GM12878 (cell line): ENCODE data around the gene CALY. TPM values are rescaled to one million over a fixed set of nuclear protein-coding genes. Genes with fewer than 3 reads are reported as not detected.

Source experiments
- ATAC-seq: fragments of 200-7000 bp; cut with Tn5 transposase; 3 replicates; pipeline ENCODE4 v1.9.1; 2020; ENCODE audit warnings: mild to moderate bottlenecking, moderate library complexity
- BruUV-seq: library from RNA; stranded (reverse); fragments of 400-500 nt; replicated peaks from 2 replicates; lab custom pipeline; 2021; lab: Mats Ljungman, UMichigan
- CTCF ChIA-PET: fragments of 300-600 bp; sonication (Branson Sonifier 250); formaldehyde crosslinking; extraction: SDS; loops from one replicate; lab custom pipeline; 2021; ENCODE audit warnings: inconsistent platforms; lab: Yijun Ruan, JAX
- POLR2A ChIA-PET: fragments of 350-600 bp; formaldehyde crosslinking; extraction: SDS; loops from one replicate; lab custom pipeline; 2021; ENCODE audit warnings: inconsistent platforms; lab: Charles Lee
- RAD21 ChIA-PET: fragments of 300-600 bp; sonication (Branson Sonifier 250); formaldehyde crosslinking; loops from one replicate; lab custom pipeline; 2023; ENCODE audit warnings: antibody characterized with exemption; ENCODE audit not compliant: unreplicated experiment; lab: Charles Lee
- SMC1A ChIA-PET: fragments of 300-600 bp; sonication (Branson Sonifier 250); formaldehyde crosslinking; loops from one replicate; lab custom pipeline; 2023; ENCODE audit not compliant: unreplicated experiment, uncharacterized antibody; lab: Charles Lee
- DNase-seq: peaks from one replicate; pipeline ENCODE4 v3.0.0-alpha.2; 2011; ENCODE audit warnings: low read depth, low spot score
- FAIRE-seq: peaks from 3 replicates; lab custom pipeline; 2011; peaks lifted over from hg19 to GRCh38; lab: Jason Lieb, UNC
- H2AFZ ChIP-seq: 2 replicates; pipeline ENCODE4 v1.6.0; 2011; ENCODE audit warnings: low read depth, low read length, control low read depth; ENCODE audit not compliant: control insufficient read depth
- H3K27ac ChIP-seq: 2 replicates; pipeline ENCODE4 v1.5.1; 2011; ENCODE audit warnings: control low read depth; ENCODE audit not compliant: control insufficient read depth, insufficient read depth
- H3K27me3 ChIP-seq, 2 experiments: replicated peaks in 1 of 2; 2 replicates each; pipeline versions ENCODE4 v1.6.0 to v1.6.1; 2011; ENCODE audit warnings: low read length in 1 of 2; ENCODE audit not compliant: control insufficient read depth in 2 of 2, insufficient read depth in 2 of 2
- H3K36me3 ChIP-seq, 2 experiments: 2 replicates each; pipeline ENCODE4 v1.5.1; 2011; ENCODE audit warnings: low read length in 1 of 2; ENCODE audit not compliant: control insufficient read depth in 2 of 2, insufficient read depth in 2 of 2
- H3K4me1 ChIP-seq: 2 replicates; pipeline ENCODE4 v1.6.1; 2011; ENCODE audit warnings: mild to moderate bottlenecking, low read length, moderate library complexity, mixed read lengths; ENCODE audit not compliant: control insufficient read depth, insufficient read depth
- H3K4me2 ChIP-seq: 2 replicates; pipeline ENCODE4 v1.6.0; 2011; ENCODE audit warnings: control low read depth; ENCODE audit not compliant: control insufficient read depth, insufficient read depth
- H3K4me3 ChIP-seq: fragments of 200-600 bp; sonication (generic); 2 replicates; pipeline ENCODE4 v1.5.1; 2016
- H3K79me2 ChIP-seq: 2 replicates; pipeline ENCODE4 v1.6.0; 2011; ENCODE audit warnings: low read length; ENCODE audit not compliant: control insufficient read depth, insufficient read depth
- H3K9ac ChIP-seq: 2 replicates; pipeline ENCODE4 v1.8.0; 2011; ENCODE audit warnings: low read length, control low read depth, mixed read lengths; ENCODE audit not compliant: control insufficient read depth, insufficient read depth
- H3K9me3 ChIP-seq: replicated peaks from 3 replicates; pipeline ENCODE4 v1.5.1; 2011; ENCODE audit warnings: mild to moderate bottlenecking, low read length; ENCODE audit not compliant: control insufficient read depth, insufficient read depth
- H4K20me1 ChIP-seq: 2 replicates; pipeline ENCODE4 v1.6.0; 2011; ENCODE audit not compliant: control insufficient read depth, insufficient read depth
- CBX3 ChIP-seq: fragments of 200-600 bp; sonication (generic); IDR thresholded peaks from 2 replicates; pipeline ENCODE4 v1.6.1; 2016; ENCODE audit warnings: low read depth, borderline replicate concordance
- EED ChIP-seq: sonication (generic); IDR thresholded peaks from 2 replicates; pipeline ENCODE4 v1.6.1; 2016; ENCODE audit warnings: antibody characterized with exemption, low read depth
- HDAC2 ChIP-seq: fragments of 200-600 bp; sonication (generic); IDR thresholded peaks from 2 replicates; pipeline ENCODE4 v1.6.1; 2017
- IKZF1 ChIP-seq: fragments of 450-650 bp; conservative IDR thresholded peaks from 2 replicates; pipeline ENCODE4 v1.6.1; 2017; ENCODE audit warnings: antibody characterized with exemption, mild to moderate bottlenecking
- IKZF2 ChIP-seq, 2 experiments: fragments of 450-650 bp; IDR thresholded peaks; 2 replicates each; pipeline ENCODE4 v1.6.1; 2017; ENCODE audit warnings: mild to moderate bottlenecking in 2 of 2, moderate library complexity in 2 of 2
- JUNB ChIP-seq: IDR thresholded peaks from 2 replicates; pipeline ENCODE4 v1.6.1; 2016; ENCODE audit warnings: antibody characterized with exemption, mild to moderate bottlenecking
- LARP7 ChIP-seq: fragments of 450-650 bp; IDR thresholded peaks from 2 replicates; pipeline ENCODE4 v1.6.1; 2017; ENCODE audit warnings: mild to moderate bottlenecking
- NKRF ChIP-seq: fragments of 450-650 bp; conservative IDR thresholded peaks from 2 replicates; pipeline ENCODE4 v1.6.1; 2017; ENCODE audit warnings: mild to moderate bottlenecking, moderate library complexity
- NRF1 ChIP-seq: conservative IDR thresholded peaks from 2 replicates; pipeline ENCODE4 v1.6.1; 2011; ENCODE audit warnings: mild to moderate bottlenecking, low read depth, low read length, improper control_type of control experiment
- POLR2AphosphoS5 ChIP-seq: IDR thresholded peaks from 2 replicates; pipeline ENCODE4 v1.6.1; 2011; ENCODE audit warnings: mild to moderate bottlenecking, low read length, inconsistent platforms
- RCOR1 ChIP-seq: conservative IDR thresholded peaks from 2 replicates; pipeline ENCODE4 v1.6.1; 2012; ENCODE audit warnings: low read depth, low read length, improper control_type of control experiment
- SREBF1 ChIP-seq: IDR thresholded peaks from 2 replicates; pipeline ENCODE4 v1.6.1; 2012; ENCODE audit warnings: mild to moderate bottlenecking, low read length
- ZBED1 ChIP-seq: IDR thresholded peaks from 2 replicates; pipeline ENCODE4 v1.6.1; 2016; ENCODE audit warnings: borderline replicate concordance
- WGBS: methylation state at CpG from one replicate; pipeline ENCODE4 v1.1.6; 2016; ENCODE audit warnings: low lambda C conversion rate; ENCODE audit not compliant: insufficient replicate concordance, insufficient coverage; ENCODE audit errors: missing lambda C conversion rate; 5-methylcytosine and 5-hydroxymethylcytosine counted together
- in situ Hi-C: fragments of 300-500 bp; cut with MboI; formaldehyde crosslinking; loops from 9 replicates; pipeline ENCODE4 v1.14.3; 2018; ENCODE audit warnings: mixed read lengths
- intact Hi-C: fragments of 100-400 bp; cut with micrococcal nuclease; formaldehyde crosslinking; loops from one replicate; pipeline ENCODE4 v1.14.2; 2022; ENCODE audit not compliant: unreplicated experiment
- polyA plus RNA-seq, 11 experiments: library from polyadenylated mRNA; depleted of rRNA in 4 of 11; unstranded in 6 of 11; stranded (reverse) in 5 of 11; fragments of >200 nt; fragmentation: Nextera tagmentation in 4 of 11; fragmentation: Illumina TruSeq in 1 of 11; extraction: Ambion mirVana in 4 of 11; extraction: Trizol in 1 of 11; gene quantifications; 1 replicate in 1 of 11; 2 replicates in 10 of 11; pipeline versions ENCODE4 v1.2.1 to v1.2.3, GENCODE V29; 2011 to 2016; ENCODE audit warnings: inconsistent platforms in 2 of 11, missing spikeins in 2 of 11, low read depth in 1 of 11
- total RNA-seq, 4 experiments: library from RNA; depleted of rRNA in 3 of 4; stranded (reverse); fragments of >200 nt in 3 of 4; fragmentation: Illumina TruSeq in 1 of 4; extraction: Trizol in 1 of 4; gene quantifications; 2 replicates each; pipeline versions ENCODE4 v1.2.1 to v1.2.3, GENCODE V29; 2013 to 2021
- TF ChIP-seq, protein P1 (sequence below): fragments of 150-350 bp; IDR thresholded peaks from 2 replicates; pipeline ENCODE4 v1.6.1; 2014; ENCODE audit warnings: mild to moderate bottlenecking, low read depth, low read length
- TF ChIP-seq, protein P2 (sequence below): fragments of 450-650 bp; IDR thresholded peaks from 2 replicates; pipeline ENCODE4 v1.6.1; 2017; ENCODE audit warnings: low read depth, mild to moderate bottlenecking, moderate library complexity

CALY gene
- total and polyA plus RNA-seq, 10 of the 15 experiments (the other 5 are each of a cell fraction or from before 2014, with no cell fraction given) = 0.07 TPM; not detected in 9

DNA sequence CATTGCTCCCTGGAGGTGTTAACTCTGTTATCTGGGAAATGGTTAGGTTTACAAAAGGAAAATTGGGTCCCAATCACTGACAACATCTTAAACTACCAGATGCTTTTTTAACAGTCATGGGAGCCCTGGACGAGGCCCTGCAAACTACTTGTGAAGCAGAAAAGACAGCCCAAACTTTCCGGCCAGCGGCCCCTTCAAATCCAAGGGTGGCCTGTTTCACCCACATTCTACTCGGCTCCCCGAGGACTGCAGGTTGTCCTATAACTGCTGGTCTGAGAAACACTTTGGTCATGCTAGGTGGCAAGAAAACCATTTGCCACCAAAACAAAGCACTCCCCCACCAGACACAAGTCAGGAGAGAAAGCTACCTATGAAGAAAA lies 30.6 kb downstream of the CALY start:
- in situ Hi-C loops (loop anchor here (5.0 kb wide), 1 partner anchor 164 kb away; no protein-coding TSS in a partner anchor), intact Hi-C loops (loop anchor here (5.0 kb wide), 1 partner anchor 86 kb away; the partner anchor contains the start of gene MTG1)
- Histone ChIP-seq H3K4me2 (peak overlapping the region; percentile 31), H3K27me3 (no peaks in the 10 kb centered on the region), H3K4me1 (peaks cover 19% of the 10 kb centered on the region), H4K20me1 (no peaks in the 10 kb centered on the region; the same call in 1 of the 2 replicates), H3K36me3 (peaks cover 6 to 7% of the 10 kb centered on the region in 2 experiments; a peak in 3 of 4 replicates), H3K9ac (no peak overlapping the region; the same call in 1 of the 2 replicates), H3K9me3 (no peaks in the 10 kb centered on the region), H3K27ac (peak overlapping the region; percentile 38), H2AFZ (no peak overlapping the region), H3K4me3 (no peak overlapping the region), H3K79me2 (peaks cover 38% of the 10 kb centered on the region)
- no TSS peak for BruUV-seq
- TF ChIP-seq NKRF = no peak
- TF ChIP-seq NRF1 = no peak
- TF ChIP-seq, protein P1, sequence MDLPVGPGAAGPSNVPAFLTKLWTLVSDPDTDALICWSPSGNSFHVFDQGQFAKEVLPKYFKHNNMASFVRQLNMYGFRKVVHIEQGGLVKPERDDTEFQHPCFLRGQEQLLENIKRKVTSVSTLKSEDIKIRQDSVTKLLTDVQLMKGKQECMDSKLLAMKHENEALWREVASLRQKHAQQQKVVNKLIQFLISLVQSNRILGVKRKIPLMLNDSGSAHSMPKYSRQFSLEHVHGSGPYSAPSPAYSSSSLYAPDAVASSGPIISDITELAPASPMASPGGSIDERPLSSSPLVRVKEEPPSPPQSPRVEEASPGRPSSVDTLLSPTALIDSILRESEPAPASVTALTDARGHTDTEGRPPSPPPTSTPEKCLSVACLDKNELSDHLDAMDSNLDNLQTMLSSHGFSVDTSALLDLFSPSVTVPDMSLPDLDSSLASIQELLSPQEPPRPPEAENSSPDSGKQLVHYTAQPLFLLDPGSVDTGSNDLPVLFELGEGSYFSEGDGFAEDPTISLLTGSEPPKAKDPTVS = no peak
- no peak for TF ChIP-seq LARP7
- TF ChIP-seq HDAC2 = no peak
- no peak for TF ChIP-seq RCOR1
- TF ChIP-seq, protein P2, sequence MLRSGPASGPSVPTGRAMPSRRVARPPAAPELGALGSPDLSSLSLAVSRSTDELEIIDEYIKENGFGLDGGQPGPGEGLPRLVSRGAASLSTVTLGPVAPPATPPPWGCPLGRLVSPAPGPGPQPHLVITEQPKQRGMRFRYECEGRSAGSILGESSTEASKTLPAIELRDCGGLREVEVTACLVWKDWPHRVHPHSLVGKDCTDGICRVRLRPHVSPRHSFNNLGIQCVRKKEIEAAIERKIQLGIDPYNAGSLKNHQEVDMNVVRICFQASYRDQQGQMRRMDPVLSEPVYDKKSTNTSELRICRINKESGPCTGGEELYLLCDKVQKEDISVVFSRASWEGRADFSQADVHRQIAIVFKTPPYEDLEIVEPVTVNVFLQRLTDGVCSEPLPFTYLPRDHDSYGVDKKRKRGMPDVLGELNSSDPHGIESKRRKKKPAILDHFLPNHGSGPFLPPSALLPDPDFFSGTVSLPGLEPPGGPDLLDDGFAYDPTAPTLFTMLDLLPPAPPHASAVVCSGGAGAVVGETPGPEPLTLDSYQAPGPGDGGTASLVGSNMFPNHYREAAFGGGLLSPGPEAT = 0 out of 2 replicates have a peak, but pooled peaks have one; percentile 2
- TF ChIP-seq EED = no peak
- no peak for TF ChIP-seq SREBF1
- peak; percentile 15; the same call in 1 of the 2 replicates for TF ChIP-seq POLR2AphosphoS5
- no peak for TF ChIP-seq JUNB
- TF ChIP-seq ZBED1 = no peak
- no peak for TF ChIP-seq IKZF1
- TF ChIP-seq IKZF2 (IDR thresholded peaks at IDR 0.05) = no peak; a peak in 1 of 4 replicates
- TF ChIP-seq CBX3 = no peak
- POLR2A ChIA-PET = interaction anchor here (1.0 kb wide), 1 partner anchor 28 kb away, joined by 3 read pairs; no protein-coding TSS in a partner anchor
- no peak for DNase-seq
- RAD21 ChIA-PET = no interaction called here
- WGBS = 63% methylated on average over 5 of the region's 5 CpGs
- SMC1A ChIA-PET = interaction anchor here (1.2 kb wide), 1 partner anchor 28 kb away, joined by 4 read pairs; no protein-coding TSS in a partner anchor
- no peak for ATAC-seq
- CTCF ChIA-PET = interaction anchor here (0.9 to 2.9 kb wide), 6 partner anchors 12 to 48 kb away, joined by 3 to 15 read pairs (median 12); partner anchors contain the start of gene ADAM8
- FAIRE-seq = no peak
